Peyer's patch (tissue), 4 donors: ENCODE data around the gene EPAS1. TPM values are rescaled to one million over a fixed set of nuclear protein-coding genes. Genes with fewer than 3 reads are reported as not detected.

ENCODE experiments used
- DNase-seq, 3 donors: peaks; one replicate each; pipeline ENCODE4 v3.0.0-alpha.2; 2017 to 2019
- H3K27ac ChIP-seq, 4 donors: fragments of 200-600 bp; sonication (generic); one replicate each; pipeline ENCODE4 v1.5.1; 2016 to 2019
- H3K27me3 ChIP-seq, 2 donors: fragments of 200-600 bp; sonication (generic); one replicate each; pipeline ENCODE4 v1.5.1; 2019
- H3K36me3 ChIP-seq, 3 donors: fragments of 200-600 bp; sonication (generic); one replicate each; pipeline ENCODE4 v1.5.1; 2016 to 2019
- H3K4me1 ChIP-seq, 4 donors: fragments of 200-600 bp; sonication (generic); one replicate each; pipeline ENCODE4 v1.5.1; 2016 to 2019
- H3K4me3 ChIP-seq, 4 donors: fragments of 200-600 bp; sonication (generic); 1 replicate in 3 of 4; 2 replicates in 1 of 4; pipeline ENCODE4 v1.5.1; 2016 to 2019; ENCODE audit warnings: mild to moderate bottlenecking in 1 of 4
- H3K9me3 ChIP-seq, 4 donors: fragments of 200-600 bp; sonication (generic); one replicate each; pipeline ENCODE4 v1.5.1; 2016 to 2019; ENCODE audit warnings: mild to moderate bottlenecking in 1 of 4
- POLR2A ChIP-seq, 2 donors: fragments of 450-650 bp; IDR thresholded peaks; one replicate each; pipeline ENCODE4 v1.5.1; 2017; ENCODE audit warnings: antibody characterized with exemption in 2 of 2, mild to moderate bottlenecking in 2 of 2, moderate library complexity in 2 of 2
- total RNA-seq, 4 donors: library from RNA; depleted of rRNA; stranded (reverse); fragments of >200 nt; gene quantifications; one replicate each; pipeline ENCODE4 v1.1.0, GENCODE V29; 2016
- TF ChIP-seq, protein P1 (sequence below), 6 experiments: fragments of 450-650 bp in 4 of 6; fragments of 200-600 bp in 2 of 6; sonication (generic) in 1 of 6; IDR thresholded peaks; one replicate each; pipeline ENCODE4 v1.5.1; 2017 to 2019; ENCODE audit warnings: antibody characterized with exemption in 6 of 6, mild to moderate bottlenecking in 3 of 6, moderate library complexity in 1 of 6

EPAS1 gene
- total RNA-seq, 4 donors from 2014 or later: 114 to 240 (median 196) TPM

DNA sequence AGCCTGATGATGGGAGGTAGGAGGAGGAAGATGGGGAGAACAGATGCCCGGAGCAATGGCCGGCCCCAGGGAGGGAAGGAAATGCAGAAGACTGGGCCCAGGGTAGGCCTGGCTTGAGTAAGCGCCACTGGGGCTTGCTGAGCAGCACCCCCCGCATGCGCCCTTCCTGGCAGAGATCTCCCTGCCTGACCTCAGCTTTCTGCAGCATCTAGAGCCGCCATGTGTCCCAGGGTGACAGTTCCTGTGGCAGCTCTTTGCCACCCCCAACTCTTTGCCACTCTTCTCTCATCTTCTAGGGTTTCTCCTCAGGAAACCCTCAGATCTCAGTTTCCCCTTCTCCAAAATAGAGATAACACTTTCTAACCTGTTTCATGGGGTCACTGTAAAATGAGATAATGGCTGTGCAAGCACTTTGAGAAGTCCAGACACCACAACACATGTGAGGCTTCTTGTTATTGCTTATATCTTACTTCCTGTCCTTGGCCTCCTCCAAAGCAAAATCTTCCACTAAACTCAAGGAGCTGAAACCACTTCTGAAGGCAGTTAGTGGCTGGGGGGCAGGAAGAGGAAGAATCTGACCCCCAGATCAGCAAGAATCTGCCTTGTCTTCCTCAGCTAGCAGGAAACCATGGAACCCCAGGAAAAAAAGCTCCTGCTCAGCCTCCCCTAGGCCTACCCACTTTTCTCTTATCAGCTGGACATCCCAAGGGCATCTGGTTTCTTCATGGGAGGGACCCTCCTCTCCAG, 64.9 kb downstream of the EPAS1 start:
- H3K4me1 ChIP-seq: peaks cover 0 to 7% (median 0%) of the 10 kb centered on the region in 4 donors
- DNase-seq: no peak
- H3K27me3 ChIP-seq: no peaks in the 10 kb centered on the region
- no peak for TF ChIP-seq POLR2A (IDR thresholded peaks at IDR 0.05)
- TF ChIP-seq, protein P1, sequence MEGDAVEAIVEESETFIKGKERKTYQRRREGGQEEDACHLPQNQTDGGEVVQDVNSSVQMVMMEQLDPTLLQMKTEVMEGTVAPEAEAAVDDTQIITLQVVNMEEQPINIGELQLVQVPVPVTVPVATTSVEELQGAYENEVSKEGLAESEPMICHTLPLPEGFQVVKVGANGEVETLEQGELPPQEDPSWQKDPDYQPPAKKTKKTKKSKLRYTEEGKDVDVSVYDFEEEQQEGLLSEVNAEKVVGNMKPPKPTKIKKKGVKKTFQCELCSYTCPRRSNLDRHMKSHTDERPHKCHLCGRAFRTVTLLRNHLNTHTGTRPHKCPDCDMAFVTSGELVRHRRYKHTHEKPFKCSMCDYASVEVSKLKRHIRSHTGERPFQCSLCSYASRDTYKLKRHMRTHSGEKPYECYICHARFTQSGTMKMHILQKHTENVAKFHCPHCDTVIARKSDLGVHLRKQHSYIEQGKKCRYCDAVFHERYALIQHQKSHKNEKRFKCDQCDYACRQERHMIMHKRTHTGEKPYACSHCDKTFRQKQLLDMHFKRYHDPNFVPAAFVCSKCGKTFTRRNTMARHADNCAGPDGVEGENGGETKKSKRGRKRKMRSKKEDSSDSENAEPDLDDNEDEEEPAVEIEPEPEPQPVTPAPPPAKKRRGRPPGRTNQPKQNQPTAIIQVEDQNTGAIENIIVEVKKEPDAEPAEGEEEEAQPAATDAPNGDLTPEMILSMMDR (IDR thresholded peaks at IDR 0.05): no peak
- H3K4me3 ChIP-seq: no peak overlapping the region
- H3K27ac ChIP-seq: no peak overlapping the region
- H3K9me3 ChIP-seq: no peaks in the 10 kb centered on the region
- H3K36me3 ChIP-seq: peaks cover 0 to 55% (median 0%) of the 10 kb centered on the region in 3 donors

DNA sequence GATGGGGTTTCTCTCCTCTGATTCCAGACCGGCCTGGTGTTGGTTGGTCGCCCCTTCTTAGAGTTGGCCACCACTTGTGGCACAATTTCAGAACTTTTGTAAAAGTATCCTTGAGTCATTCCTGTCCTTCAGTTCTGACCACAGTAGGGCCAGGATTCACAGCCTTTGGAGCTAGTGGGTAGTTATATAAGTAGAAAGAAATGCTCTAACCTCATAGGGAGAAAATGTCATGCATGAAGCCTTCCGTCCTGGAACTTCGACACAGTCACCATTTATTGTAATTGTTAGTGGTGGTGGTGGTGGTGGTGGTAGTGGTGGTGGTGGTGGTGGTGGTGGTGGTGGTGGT, 65.4 kb downstream of the EPAS1 start:
- H3K4me1 ChIP-seq: peaks cover 0 to 7% (median 0%) of the 10 kb centered on the region in 4 donors
- no peaks in the 10 kb centered on the region for H3K9me3 ChIP-seq
- no peak overlapping the region for H3K4me3 ChIP-seq
- DNase-seq: no peak
- TF ChIP-seq, protein P1 (IDR thresholded peaks at IDR 0.05): no peak
- TF ChIP-seq POLR2A (IDR thresholded peaks at IDR 0.05): no peak
- H3K36me3 ChIP-seq: peaks cover 0 to 54% (median 0%) of the 10 kb centered on the region in 3 donors
- no peaks in the 10 kb centered on the region for H3K27me3 ChIP-seq
- no peak overlapping the region for H3K27ac ChIP-seq

DNA sequence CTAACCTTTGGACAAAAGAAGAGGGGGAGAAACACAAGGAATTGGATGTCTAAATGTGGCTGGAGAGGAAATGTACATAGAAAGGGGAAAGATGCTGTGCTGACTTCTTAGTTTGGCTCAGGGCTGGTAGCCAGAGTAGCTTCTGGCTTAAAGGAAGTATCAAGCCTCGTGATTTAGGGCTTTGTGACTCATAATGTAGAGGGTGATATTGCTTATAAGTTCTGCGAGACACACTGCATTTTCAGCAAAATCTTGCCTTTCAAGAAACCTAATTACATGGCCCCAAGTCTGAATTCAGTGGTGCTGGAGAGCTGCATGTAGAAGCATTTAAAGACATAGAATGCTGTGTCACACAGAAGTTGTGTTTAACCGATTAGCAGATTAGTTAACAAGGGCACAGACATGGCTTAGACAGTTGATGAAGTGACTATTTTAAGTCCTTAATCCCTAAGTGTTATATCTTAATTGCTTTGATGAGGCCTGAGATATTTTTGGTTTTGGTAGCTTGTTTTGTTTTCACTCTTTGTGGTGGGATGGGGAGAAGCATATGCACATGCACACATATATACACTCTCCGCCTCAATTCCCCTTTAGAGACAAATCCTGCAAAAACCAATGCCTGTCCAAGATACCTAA, 66.4 kb downstream of the EPAS1 start:
- DNase-seq: no peak
- Histone ChIP-seq H3K9me3 (no peaks in the 10 kb centered on the region), H3K27me3 (no peaks in the 10 kb centered on the region), H3K4me1 (peaks cover 0 to 7% (median 0%) of the 10 kb centered on the region in 4 donors), H3K36me3 (peaks cover 0 to 44% (median 0%) of the 10 kb centered on the region in 3 donors), H3K4me3 (no peak overlapping the region), H3K27ac (peak overlapping the region in 1 of 4 donors; percentile 22)
- no peak for TF ChIP-seq POLR2A (IDR thresholded peaks at IDR 0.05)
- TF ChIP-seq, protein P1 (IDR thresholded peaks at IDR 0.05): no peak

DNA sequence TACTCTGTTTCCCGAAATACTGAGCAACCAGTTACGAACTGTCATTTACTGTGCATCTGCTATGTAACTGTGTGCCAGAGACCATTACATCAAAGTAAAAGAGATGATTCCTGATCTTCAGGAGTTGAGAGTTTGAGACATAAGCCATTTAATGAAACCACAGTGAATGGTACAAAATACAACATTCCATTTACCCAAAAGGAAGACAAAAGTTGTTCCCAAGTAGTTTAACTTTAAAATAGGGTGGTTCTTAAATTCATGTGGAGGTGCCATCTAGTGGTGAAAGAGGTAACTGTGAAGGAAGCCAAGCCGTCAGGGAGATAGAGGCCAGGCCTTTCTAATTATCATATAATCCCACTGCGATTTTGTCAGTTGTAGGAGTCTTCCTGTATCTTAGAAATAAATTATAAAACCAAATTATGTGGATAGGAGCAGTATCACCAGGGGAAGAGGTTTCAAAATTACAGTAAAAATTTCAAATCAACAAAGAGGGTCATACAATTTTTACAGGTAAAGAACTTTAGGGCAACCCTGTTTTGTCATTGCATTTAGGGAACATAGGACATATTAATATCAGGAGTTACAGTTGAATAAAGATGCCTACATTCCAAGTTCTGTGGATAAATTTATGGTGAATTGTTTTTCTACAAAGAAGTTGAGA, 67.7 kb downstream of the EPAS1 start:
- H3K4me3 ChIP-seq: no peak overlapping the region
- H3K27ac ChIP-seq: no peak overlapping the region
- peaks cover 0 to 44% (median 0%) of the 10 kb centered on the region in 3 donors for H3K36me3 ChIP-seq
- no peaks in the 10 kb centered on the region for H3K9me3 ChIP-seq
- H3K27me3 ChIP-seq: no peaks in the 10 kb centered on the region
- TF ChIP-seq POLR2A (IDR thresholded peaks at IDR 0.05): no peak
- TF ChIP-seq, protein P1 (IDR thresholded peaks at IDR 0.05): peak; percentile 49 to 88 (median 86)
- peak in 1 of 3 donors; percentile 71 for DNase-seq
- peaks cover 0 to 7% (median 0%) of the 10 kb centered on the region in 4 donors for H3K4me1 ChIP-seq

DNA sequence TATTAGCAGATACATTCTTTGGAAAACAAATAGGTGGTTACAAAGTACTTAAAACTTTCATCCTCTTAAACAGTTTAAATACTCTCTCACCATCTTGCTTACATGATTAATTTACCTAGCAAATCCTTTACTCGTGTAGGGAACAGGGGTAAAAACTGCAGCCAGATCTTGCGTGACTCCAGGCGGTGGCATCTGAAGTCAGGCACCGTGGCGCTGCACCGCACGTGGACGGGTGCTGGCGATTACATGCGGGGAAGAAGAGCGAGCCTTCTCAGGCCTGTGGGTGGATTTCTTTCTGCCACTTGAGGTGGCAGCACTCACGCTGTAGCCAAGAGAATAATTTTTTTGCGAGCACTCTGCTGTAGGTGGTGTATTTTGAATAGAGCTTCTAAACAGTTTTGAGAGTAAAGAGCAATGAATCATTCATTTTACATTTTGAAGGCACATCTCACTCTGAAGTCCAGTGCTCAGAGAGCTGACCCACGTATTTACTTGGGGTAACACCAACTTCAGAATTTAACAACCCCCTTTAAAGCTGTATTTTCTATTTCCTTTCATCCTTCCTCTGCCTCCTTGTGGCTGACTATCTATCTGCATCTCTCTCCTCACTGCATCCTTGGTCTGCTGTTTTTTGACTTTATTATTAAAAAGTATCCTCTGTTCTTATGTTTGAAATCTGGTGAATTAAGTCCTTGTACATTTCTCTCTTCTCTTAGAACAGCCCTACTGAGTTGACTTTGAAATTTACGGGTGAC, 68.9 kb downstream of the EPAS1 start:
- TF ChIP-seq POLR2A (IDR thresholded peaks at IDR 0.05): no peak
- TF ChIP-seq, protein P1 (IDR thresholded peaks at IDR 0.05): peak in 4 of 6 experiments; percentile 5 to 44 (median 38)
- peaks cover 0 to 7% (median 0%) of the 10 kb centered on the region in 4 donors for H3K4me1 ChIP-seq
- no peak overlapping the region for H3K4me3 ChIP-seq
- peak overlapping the region in 1 of 4 donors; percentile 25 for H3K27ac ChIP-seq
- no peaks in the 10 kb centered on the region for H3K9me3 ChIP-seq
- peaks cover 0 to 45% (median 0%) of the 10 kb centered on the region in 3 donors for H3K36me3 ChIP-seq
- no peak for DNase-seq
- H3K27me3 ChIP-seq: no peaks in the 10 kb centered on the region
